ENCODE measurements around the gene ADGRD2.

ADGRD2 gene

DNA sequence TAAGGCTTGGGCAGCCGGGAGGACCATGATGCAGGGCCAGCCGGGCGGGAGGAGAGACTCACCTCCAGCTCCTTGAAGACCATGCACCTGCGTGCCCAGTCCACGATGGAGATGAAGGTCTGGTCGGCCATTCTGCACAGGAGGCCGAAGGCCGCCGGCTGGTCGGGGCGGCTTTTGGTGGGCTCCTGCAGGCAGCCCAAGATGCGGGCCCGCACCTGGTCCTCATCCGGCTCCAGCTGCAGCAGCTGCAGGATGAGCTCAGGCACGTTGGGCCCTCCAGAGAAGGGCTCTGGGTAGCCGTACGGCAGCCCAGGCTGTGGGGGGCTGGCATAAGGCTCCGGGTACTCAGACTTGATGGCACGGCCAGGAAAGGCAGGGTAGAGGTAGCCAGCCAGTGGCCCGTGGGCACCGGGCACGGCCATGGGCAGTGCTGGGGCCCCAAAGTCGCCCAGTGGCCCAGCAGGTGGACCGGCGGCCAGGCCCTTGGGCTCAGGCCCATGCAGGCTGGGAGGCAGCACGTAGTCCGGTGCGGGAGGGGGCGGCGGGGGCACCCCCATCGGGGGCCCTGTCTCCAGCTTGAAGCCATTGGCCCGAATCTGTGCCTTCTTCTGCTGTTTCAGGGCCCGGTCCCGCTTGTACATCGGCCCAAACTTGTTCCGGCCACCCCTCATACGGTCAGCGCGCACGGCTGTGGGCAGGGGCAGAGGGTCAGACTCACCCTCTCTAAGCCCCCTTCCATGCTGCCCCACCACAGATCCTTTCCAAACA lies 50.0 kb downstream of the ADGRD2 start:
- DNase-seq = no peak

DNA sequence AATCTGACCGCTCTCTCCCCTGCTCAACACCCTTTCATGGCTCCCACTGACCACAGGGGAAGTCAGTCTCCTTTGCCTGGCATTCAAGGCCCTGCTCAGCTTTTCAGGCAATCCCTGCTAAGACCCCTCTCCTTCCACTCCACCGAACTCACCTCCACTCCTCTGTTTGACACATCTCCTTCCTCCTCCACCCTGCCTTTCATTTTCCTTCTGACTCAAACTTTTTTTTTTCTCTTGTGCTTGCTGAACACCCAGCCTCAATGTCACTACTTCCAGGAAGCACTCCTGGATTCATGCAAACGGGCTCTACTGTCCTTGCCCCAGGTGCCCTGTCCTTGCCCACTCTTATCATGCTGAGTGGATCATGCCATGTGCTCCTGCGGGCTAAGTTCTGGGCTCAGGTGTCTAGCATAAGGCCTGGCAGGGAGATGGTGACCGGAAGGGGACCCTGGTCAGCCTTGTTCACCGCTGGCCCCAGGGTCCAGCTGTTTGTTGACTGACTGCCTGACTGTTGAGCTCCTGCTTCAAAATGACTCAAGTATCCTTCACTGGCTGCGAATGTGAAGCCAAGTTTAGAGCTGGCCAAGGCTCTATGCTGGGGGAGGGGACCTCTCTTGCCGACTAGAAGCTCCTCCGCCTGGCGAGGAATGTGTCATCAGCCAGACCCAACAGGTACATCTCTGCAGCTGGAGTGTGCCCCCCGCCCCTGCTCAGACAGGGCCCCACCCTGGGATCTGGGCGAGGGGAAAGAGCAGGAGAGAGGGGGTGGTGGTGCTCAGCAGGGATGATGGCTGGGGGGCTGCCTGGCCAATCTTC lies 50.8 kb downstream of the ADGRD2 start:
- no peak for DNase-seq

GRCh38 chr9:124501771-124502320 lies 51.6 kb downstream of the ADGRD2 start:
- no peak for DNase-seq

- DNase-seq = no peak
Measured at GRCh38 chr9:124502711-124503702, 52.8 kb downstream of the ADGRD2 start.

DNA sequence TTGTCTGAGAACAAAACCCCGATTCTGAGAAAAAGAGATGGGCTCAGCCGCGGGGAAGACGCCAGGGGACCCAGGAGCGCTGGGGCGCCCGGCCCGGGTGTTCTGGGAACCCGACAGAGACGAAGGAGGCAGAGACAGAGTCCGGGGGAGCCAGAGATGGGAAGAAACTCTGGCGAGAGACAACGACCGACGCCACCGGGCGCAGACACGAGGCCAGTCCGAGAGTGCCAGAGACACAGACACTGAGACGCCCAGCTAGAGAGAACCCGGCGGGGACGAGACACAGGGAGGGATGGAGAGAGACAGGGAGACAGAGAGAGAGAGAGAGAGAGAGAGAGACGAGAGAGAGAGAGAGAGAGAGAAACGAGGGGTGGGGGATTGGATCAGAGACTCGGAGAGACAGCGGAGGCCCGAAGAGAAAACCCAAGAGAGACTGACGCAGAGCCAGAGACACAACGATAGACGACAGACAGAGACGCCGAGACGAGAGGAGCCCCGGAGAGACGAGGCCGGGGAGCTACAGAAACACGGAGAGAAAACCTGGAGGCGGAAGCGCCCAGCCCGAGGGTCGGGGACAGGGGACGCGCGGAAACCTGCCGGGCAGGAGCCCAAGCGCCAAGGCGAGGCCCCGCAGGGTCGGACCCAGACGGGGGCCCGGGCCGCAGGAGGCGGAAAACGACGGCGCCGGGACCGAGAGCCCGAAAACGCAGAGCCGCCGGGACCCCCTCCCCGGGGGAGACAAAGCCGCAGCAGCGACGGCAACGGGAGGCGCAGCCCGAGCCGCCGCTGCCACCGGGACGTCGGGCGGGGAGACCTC lies 53.7 kb downstream of the ADGRD2 start:
- no peak for DNase-seq

DNA sequence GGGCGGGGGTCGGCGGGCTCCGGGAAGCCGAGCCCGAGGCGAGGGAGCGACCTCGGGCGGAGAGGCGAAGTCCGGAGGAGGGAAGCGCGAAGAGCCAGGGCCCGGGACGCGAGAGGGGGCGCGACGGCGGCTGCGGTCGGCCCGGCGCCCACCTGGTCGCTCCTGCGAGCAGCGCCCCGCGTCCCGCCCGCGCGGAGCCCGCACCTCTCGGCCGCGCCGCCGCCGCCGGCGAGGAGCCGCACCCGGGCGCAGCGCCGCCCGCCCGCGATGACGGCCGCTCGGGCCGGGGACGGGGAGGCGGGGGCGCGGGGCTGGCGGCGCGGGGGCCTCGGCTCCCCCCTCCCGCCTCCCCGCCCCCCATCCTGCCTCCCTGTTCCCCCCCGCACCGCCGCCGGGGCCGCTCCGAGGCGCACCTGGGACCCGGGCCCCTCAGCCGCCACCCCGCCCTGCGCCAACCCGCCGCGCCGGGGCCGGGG lies 54.3 kb downstream of the ADGRD2 start:
- no peak for DNase-seq

DNA sequence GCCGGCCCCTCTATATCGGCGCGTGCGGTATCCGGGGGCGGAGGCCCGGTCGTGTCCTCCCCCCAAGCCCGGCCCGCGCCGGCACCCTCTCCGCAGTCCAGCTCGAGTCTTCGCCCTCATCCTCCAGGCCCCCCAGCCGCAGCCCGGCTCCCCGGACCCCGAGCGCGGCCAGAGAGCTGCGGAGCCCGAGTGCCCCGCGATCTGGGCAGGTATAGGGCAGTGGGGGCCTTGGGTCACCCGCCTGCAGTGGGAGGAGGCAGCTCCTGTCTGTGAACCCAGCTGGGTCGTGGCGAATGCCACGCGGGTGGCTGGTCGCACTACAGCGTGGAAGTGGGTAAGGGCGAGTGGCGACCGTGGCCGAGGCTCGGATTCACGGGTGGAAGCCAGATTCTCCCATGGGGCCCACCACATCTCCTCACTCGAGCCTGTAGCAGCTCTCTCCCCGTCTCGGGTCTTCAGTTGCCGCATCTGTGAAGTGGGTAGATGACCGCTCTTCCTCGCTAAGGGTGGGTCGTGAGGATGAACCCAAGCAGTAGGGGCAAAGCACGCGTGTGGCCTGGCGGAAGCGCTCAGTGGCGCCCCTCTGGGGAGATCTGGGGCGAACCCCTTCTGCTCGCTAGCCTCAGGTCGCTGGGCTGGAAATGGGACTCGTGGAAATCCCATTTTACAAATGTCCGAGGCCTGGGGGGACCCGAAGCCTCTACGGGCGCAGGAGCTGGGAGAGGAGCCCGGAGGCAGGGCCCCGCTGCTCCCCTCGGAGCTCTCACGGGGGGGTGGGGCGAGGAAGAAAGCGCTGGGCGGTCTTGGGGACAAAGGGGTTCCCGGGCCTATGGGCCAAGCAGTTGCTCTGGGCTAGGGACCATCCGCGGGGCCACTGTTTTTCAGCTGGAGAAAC lies 55.0 kb downstream of the ADGRD2 start:
- DNase-seq = no peak

DNA sequence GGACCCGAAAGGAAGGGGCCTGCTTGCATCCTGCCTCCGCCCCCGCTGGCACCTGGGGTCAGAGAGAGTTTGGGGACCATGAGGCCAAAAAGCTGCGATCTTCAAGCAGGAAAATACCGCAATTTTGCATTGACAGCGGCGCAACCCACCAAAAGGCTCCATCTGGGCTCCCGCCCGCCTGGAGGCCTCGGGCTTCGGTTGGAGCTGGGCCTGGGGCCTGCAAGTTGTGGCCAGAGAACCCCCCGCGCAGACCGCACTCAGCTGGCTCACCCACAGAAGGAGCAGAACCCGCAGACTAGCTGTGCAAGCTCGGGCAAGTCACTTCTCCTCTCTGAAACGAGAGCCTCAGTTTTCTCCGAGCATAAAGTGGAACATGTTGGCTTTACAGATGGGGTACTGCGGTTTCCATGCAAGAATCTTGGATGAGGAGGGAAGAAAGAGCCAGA lies 55.7 kb downstream of the ADGRD2 start:
- no peak for DNase-seq

DNA sequence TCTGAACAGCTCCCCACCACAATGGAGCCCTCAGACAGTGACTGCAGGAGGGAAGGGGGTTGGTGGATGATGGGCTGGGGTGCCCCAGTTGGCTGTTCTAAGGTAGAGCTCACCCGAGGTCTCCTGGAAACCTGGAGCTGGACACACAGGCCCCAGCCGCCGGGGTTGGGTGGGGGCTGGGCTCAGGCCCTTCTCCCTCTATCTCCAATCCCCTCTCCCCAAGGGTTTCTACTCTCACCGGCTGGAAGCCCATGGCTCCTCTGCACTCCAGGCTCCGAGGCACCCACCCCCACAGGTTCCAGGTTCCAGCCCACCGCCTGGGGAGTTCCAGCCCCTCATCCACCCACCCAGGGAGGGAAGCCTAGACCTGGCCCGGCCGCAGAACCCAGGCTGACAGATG lies 56.2 kb downstream of the ADGRD2 start:
- no peak for DNase-seq

- no peak for DNase-seq
Measured at GRCh38 chr9:124506931-124507879, 57.0 kb downstream of the ADGRD2 start, which contains the start of gene NR5A1. NR5A1 (minus strand) TSS chr9:124507399; CDS start chr9:124503395, 4,004 bp downstream.

- DNase-seq = no peak
Measured at GRCh38 chr9:124507880-124508423, 57.7 kb downstream of the ADGRD2 start.

DNA sequence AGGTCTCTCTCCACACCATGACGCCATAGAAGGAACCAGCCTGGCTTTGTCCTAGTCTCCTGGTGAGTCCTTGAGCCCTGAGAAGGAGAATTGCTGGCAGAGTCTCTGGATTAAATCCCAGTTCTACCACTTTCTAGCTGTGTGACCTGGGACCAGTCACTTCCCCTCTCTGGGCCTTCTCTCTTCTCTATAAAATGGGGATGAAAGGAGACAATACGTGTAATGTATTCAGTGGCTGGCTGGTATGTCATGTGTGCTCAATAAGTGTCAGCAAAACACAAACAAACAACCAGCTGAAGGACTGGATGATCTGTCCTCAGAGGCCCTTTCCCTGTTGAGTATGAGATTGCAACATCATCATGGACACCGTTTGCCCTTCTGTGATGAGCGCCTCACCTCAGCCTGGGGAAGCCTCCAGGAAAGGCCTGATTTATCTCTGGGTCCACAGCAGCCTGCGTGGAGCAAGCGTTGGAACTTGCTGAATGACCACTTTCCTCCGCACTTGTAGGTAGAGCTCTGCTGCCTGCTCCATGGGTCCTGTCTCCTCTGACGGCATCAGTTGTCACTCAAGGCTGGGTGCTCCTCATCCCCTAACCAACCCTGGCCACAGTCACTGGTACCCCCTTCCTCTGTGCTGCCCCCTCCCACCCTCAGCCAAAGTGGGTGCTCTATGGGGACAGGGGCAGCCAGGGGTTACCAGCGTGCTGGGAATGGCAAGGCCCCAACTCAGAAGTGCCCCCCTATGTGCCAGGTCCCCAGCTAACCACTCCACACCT lies 60.6 kb downstream of the ADGRD2 start:
- peak; percentile 25 for DNase-seq

GRCh38 chr9:124511426-124511840 lies 61.2 kb downstream of the ADGRD2 start:
- no peak for DNase-seq

DNA sequence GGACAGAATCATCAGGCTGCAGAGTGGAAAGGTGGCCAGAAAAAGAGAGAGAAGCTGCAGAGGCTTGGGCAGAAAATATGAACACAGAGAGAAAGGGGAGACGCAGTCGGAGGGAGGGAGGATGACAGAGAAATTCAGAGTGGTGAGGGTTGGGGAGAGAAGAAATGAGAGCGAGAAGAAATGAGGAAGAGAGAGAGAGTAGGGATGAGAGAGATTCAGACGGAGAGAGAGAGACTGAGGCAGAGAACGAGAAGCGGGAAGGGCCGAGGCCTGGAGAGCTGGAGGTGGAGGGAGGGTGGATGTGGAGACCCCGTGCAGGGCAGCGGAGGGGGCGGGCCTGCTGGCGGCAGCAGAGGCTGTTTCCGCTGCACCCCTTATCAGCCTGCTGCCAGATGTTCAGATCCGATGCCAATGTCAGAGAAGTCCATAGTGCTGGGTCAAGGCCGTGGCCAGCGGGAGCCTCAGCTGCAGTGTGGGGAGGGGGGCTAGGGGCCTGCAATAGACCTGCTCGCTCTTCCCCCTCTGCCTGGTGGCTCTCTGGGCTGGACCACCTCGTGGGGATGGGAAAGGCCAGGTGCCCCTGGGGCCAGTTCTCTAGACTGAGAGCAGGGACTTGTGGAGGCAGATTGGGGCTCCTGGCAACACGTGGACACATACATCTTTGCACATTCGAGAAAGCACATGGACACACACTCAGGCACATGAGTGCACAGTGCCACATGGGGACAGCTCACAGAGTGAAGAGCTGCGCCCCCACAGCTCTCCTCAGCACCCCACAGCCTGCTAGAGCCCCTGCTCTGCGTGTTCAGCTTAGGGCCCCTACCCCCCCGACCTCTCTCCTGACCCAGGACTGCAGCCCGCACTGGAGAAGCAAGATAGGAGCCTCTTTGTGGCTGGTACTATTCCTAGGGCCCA lies 61.9 kb downstream of the ADGRD2 start:
- no peak for DNase-seq

DNA sequence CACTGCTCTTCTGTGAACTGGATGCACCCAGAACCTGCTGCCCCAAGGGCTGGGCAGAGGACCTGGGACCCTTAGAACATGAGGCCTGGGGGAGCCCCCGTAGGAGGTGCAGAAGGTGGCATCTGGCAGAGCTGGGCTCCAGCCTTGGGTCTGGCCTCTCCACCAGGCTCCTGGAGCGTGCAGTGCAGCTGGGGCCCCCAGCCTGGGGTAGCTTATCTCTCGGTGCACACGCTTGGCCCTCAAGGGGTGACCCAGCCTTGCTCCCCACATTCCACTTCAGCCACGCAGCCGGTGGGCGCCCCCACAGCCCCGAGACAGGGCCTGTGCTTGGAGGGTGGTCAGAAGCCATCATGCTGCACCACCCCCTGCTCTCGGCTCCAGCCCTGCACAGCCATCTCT lies 62.6 kb downstream of the ADGRD2 start:
- DNase-seq = no peak

DNA sequence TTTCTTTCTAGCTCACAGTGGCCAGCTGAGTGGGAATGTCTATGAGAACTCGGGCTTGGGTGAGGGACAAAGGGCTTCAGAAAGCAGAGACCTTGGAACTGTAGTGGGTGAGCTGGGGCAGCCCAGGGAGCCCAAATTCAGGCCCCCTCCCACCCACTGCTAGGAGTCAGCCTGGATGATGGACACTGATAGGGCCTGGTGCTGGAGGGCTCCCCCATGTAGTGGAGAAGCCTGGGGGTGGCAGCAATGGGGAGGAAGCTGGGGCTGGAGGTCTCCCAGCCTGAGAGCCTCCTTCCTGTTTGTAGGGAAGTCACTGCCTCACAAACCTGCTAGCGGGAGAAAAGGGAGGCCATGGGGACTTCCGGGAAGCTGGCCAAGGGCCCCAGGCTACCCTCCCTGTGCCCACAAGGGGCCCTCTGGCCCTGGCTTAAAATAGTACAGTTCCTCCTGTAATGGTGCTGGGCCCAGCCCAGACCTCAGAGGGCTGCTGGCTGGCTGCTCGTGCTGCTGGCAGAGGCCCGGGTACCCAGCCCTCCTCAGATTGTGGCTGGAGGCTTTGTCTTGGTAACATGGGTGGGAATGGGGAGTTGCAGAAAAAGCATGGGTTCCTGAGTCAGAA lies 63.2 kb downstream of the ADGRD2 start:
- DNase-seq = no peak
